NCI-H1105 treated with DMSO at 0.1 percent for 48 hours (cell line): ENCODE results near the gene PXN.
"Not testable (repeated sequence)": the region's sequence is repeated elsewhere in the genome, so short reads cannot be mapped to it uniquely, and the experiment has no call there.

Experiments
- DNase-seq: peaks from one replicate; lab custom pipeline; 2025; lab: John Stamatoyannopoulos, UW

The PXN gene

DNA sequence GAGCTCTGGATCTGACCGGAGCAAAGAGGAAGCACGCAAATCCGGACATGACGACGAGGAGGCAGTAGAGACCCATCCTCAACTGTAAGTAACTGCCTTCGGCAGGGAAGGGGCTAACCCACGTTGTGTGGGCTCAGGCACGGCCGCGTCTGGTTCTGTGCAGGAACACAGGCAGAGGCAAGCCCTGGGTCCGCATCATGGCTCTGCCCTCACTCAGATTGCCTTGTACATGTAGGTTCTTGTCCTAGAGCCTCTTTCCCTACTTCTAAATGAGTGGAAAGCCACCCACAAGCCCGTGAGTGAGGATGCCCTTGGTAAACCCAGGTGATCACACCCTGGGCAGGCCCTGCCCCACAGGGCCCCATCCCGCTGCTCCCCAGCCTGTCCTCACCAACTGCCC, 55.7 kb downstream of the PXN start:
- DNase-seq: no peak

DNA sequence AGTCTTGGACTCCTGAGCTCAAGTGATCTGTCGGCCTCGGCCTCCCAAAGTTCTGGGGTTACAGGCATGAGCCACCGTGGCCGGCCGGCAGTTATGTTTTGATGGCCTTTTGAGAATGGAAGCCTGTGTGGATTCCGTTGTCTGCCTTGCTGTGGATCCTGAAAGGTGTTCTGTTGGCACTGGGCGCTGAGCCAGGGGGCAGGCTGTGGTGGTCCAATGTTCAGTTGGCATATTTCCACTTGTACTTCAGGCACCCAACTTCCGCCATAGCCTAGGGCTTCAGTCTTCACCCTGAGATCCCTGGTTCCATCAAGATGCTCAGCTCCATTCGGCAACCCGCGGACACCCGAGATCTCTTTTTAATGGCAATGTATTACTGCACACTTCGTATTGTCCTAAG, 58.3 kb downstream of the PXN start:
- DNase-seq: no peak

- not testable (repeated sequence) for DNase-seq
Observed at GRCh38 chr12:120206781-120207180, 58.7 kb downstream of the PXN start.

DNA sequence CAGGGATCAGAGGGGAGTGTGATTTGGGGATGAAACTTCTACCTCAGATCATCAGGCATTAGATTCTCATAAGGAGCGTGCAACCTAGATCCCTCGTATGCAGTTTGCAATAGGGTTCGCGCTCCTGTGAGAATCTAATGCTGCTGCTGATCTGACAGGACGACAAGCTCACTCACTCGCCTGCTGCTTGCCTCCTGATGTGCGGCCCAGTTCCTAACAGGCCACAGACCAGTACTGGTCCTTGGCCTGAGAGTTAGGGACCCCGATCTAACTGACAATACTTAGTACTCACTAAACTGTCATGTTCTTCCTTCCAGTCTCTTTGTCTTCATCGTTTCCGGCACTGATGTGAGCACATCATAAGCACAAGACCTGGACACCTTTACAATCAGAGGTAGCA, 59.3 kb downstream of the PXN start:
- no peak for DNase-seq

GRCh38 chr12:120204171-120204570, 61.4 kb downstream of the PXN start:
- DNase-seq: no peak

DNA sequence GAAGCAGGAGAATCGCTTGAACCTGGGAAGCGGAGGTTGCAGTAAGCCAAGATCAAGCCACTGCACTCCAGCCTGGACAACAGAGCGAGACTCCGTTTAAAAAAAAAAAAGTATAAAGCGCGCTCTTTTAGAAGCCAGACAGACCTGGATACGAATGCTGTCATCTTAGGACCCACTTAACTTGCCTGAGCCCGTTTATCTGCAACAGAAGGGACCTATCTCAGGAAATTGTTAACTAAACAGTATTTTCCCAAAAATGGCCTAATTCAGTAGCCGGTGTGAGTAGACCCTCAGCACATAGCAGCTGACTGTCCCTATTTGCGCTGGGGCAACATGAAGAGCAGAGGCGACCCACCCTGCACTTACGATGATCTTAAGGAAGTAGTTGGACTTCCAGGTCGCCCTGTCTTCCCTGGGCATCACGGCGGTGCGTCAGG, 65.1 kb downstream of the PXN start:
- no peak for DNase-seq

DNA sequence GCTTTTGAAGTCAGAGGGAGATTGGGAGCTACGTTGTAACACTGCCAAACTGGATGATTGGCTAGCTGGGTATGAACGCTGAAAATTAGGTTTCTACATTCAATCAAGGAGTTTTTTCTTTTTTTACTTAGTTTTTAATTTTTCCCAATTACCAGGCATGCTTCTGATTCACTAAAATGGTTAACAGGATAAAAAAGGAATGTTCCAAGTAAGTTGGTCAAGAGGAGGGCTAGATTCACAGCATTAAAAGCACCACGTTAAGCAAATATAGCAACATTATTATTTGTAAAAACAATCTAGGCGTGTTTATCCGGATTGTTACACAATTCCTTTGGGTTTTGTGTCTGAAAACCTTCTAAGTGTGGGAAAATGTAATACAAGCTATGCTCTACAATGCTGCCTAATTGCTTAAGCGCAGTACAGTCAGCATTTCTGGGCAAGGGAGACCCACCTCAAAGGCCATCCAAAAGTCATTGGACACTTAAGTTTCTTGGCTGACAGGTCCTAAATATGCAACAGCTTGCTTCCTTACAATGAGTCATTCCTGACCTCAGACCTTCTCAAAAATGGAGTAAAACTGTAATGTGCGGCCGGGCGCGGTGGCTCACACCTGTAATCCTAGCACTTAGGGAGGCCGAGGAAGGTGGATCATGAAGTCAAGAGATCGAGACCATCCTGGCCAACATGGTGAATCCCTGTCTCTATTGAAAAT, 65.8 kb downstream of the PXN start:
- no peak for DNase-seq

- no peak for DNase-seq
Observed at GRCh38 chr12:120199025-120199424, 66.5 kb downstream of the PXN start.

- DNase-seq: no peak
Observed at GRCh38 chr12:120197542-120197887, 68.0 kb downstream of the PXN start.

GRCh38 chr12:120196817-120197541, 68.6 kb downstream of the PXN start:
- not testable (repeated sequence) for DNase-seq

DNA sequence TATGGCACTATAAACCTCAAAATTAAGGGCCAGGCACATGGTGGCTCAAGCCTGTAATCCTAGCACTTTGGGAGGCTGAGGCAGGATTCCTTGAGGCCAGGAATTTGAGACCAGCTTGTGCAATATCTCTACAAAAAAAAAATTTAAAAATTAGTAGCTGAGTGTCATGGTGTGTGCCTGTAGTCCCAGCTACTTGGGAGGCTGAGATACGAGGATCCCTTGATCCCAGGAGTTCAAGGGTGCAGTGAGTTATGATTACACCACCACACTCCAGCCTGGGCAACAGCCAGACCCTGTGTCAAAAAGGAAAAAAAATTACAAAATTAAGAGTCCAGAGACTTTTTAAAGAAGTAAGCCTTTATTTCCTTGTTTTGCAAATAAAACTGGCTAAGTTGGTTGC, 69.2 kb downstream of the PXN start:
- DNase-seq: no peak

GRCh38 chr12:120194534-120195395, 70.8 kb downstream of the PXN start, which contains the start of gene GCN1:
TSS of gene GCN1 (minus strand) at chr12:120194715. CDS start at chr12:120194697, 18 bp downstream.
- DNase-seq: peak; percentile 52

- no peak for DNase-seq
Observed at GRCh38 chr12:120194226-120194533, 71.3 kb downstream of the PXN start.

GRCh38 chr12:120193286-120193685, 72.2 kb downstream of the PXN start:
- DNase-seq: not testable (repeated sequence)

DNA sequence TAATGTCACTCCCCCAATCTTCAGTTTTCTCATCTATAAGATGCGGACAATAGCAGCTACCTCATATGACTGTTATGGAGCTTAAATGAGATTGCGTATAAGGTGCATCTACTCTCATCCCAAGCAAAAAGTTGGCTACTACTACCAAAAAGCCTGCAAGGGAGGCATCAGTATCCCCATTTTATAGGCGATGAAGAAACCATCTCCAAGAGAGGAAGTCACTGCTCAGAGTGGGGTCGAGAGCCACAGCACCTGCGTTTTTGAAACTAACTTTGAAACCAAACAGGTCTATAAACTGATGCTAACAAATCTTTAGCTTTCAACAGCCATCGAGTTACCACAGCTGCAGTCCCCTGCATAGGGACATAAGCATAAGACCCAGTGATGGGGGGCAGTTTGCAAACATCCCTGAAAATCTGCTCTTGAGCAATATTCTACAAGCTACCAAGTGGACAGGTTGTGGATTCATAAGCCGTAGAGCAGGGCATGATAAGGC, 74.5 kb downstream of the PXN start:
- no peak for DNase-seq

GRCh38 chr12:120190386-120190785, 75.1 kb downstream of the PXN start:
- DNase-seq: no peak

DNA sequence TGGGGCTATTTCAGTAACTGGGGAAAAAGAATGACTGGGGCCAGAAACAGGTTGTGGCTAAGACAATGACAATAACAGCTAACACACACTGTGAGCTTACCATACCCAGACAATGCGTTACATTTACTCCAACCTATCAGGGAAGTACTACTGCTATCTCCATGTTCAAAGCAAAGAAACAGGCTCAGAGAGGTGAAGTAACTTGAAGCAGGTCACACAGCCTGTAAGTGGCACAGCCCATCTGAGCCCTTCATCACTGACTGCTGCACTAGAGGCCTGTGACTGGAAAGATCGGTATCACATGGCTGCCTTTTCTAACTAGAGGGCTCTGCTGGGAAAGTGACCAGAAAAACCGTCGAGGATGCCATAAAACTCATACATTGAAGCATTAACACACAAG, 78.9 kb downstream of the PXN start:
- DNase-seq: no peak

DNA sequence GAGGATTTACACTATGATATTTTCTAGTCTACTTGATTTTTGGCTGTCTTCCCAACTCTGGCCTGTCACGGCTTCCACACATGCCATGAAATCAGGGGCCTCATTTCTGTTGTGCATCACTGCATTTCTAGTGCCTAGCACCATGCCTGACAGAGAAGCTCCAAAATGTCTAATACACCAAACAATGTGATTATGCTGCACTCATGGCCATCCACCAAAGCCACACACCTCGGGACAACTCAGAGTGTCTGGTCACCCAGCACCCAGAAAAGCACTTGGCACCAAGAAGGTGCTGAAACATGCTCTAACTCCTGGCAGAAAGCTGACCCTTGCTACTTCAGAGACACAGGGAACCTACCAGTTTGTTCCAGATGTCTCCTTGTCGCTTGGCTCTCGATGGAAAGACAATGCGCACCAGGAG, 82.3 kb downstream of the PXN start:
- no peak for DNase-seq

DNA sequence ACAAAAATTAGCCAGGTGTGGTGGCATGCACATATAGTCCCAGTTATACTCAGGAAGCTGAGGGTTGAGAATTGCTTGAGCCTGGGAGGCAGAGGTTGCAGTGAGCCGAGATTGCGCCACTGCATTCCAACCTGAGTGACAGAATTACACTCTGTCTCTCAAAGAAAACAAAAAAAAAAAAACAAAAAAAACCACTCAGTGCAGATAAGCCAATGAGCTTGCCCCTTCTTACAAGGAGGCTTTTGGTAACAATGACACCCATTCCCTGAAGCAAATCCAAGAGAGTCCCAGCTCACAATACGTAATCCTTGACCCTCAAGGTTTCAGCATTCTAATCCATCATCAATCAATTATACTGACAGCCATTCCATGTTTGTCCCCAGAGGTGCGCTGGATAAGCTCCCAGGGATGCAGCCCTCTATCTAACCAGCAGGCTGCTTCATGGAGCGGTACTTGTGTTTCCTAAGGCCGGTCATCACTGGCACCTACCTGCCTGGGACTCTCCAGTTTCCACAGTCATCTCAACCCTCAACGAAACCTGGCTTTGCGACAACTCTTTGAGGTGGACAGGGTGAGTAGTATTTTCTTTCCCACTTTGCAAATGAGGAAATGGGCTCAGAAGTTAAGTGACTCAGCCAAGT, 83.4 kb downstream of the PXN start:
- no peak for DNase-seq

DNA sequence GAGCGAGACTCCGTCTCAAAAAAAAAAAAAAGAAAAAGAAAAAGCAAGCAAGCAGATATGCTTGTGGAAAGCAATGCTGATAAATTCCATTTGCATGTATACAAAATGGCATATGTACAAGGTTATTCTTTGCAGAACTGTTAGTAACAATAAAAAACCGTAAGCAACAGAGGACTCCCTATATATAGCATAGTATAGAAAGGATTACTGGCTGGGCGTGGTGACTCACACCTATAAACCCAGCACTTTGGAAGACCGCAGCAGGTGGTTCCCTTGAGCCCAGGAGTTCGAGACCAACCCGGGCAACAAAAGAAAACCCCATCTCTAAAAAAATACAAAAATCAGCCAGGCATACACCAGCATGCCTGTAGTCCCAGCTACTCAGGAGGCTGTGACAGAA, 84.6 kb downstream of the PXN start:
- no peak for DNase-seq

DNA sequence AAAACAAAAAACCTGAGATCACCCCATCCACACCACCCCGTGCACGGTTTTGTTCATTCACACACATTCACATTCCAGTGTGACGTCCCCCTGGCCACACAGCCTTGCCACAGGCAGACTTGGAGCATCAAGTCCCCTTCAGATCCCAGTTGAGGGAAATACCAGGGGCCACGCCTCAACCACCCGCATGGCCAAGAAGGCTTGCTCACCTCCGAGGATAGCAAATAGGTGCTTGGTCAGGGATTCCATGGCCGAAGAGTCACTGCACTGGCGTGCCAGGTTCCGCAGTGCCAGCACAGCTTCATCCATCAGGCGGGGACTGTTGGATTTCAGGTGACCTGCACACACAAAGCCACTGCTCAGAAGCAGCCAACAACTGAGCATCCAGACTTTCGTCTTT, 90.0 kb downstream of the PXN start:
- no peak for DNase-seq

- no peak for DNase-seq
Observed at GRCh38 chr12:120175062-120175461, 90.5 kb downstream of the PXN start.
